ENCODE results near the gene KRT79. TPM values are rescaled to one million over a fixed set of nuclear protein-coding genes. Genes with fewer than 3 reads are reported as not detected.
"Not testable (repeated sequence)": the region's sequence is repeated elsewhere in the genome, so short reads cannot be mapped to it uniquely, and the experiment has no call there.

Gene KRT79
- total RNA-seq: not detected
- long read RNA-seq, donor 1: 0 reads
- long read RNA-seq, donor 2: 0 reads

- no peak for ATAC-seq
- Histone ChIP-seq H3K4me1 (ENCODE audit: low read depth) (no peaks in the 10 kb centered on the region), H3K36me3 (ENCODE audit: low read depth) (no peaks in the 10 kb centered on the region), H3K4me3 (no peak within 1 kb of the TSS), H3K9me3 (no peaks in the 10 kb centered on the region)
- intact Hi-C loops (cut with DNase I, micrococcal nuclease): no loop called here
- DNase-seq: no peak
- TF ChIP-seq, protein P1, sequence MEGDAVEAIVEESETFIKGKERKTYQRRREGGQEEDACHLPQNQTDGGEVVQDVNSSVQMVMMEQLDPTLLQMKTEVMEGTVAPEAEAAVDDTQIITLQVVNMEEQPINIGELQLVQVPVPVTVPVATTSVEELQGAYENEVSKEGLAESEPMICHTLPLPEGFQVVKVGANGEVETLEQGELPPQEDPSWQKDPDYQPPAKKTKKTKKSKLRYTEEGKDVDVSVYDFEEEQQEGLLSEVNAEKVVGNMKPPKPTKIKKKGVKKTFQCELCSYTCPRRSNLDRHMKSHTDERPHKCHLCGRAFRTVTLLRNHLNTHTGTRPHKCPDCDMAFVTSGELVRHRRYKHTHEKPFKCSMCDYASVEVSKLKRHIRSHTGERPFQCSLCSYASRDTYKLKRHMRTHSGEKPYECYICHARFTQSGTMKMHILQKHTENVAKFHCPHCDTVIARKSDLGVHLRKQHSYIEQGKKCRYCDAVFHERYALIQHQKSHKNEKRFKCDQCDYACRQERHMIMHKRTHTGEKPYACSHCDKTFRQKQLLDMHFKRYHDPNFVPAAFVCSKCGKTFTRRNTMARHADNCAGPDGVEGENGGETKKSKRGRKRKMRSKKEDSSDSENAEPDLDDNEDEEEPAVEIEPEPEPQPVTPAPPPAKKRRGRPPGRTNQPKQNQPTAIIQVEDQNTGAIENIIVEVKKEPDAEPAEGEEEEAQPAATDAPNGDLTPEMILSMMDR (IDR thresholded peaks at IDR 0.05): no peak
Observed at GRCh38 chr12:52833922-52834726, at the start of gene KRT79. Gene KRT79, minus strand, starts transcription at chr12:52834311. Its CDS starts 51 bp downstream, at chr12:52834260.

- not testable (repeated sequence) for DNase-seq; H3K9me3 ChIP-seq; H3K36me3 ChIP-seq (ENCODE audit: low read depth); ATAC-seq; H3K4me3 ChIP-seq
- H3K4me1 ChIP-seq (ENCODE audit: low read depth): peaks cover 17% of the 10 kb centered on the region
- intact Hi-C loops (cut with DNase I, micrococcal nuclease): loop anchor here in 1 of 2 donors (5.0 kb wide), 1 partner anchor 298 kb away; no protein-coding TSS in a partner anchor
Observed at GRCh38 chr12:52880499-52880898, 46.4 kb upstream of the KRT79 start.

DNA sequence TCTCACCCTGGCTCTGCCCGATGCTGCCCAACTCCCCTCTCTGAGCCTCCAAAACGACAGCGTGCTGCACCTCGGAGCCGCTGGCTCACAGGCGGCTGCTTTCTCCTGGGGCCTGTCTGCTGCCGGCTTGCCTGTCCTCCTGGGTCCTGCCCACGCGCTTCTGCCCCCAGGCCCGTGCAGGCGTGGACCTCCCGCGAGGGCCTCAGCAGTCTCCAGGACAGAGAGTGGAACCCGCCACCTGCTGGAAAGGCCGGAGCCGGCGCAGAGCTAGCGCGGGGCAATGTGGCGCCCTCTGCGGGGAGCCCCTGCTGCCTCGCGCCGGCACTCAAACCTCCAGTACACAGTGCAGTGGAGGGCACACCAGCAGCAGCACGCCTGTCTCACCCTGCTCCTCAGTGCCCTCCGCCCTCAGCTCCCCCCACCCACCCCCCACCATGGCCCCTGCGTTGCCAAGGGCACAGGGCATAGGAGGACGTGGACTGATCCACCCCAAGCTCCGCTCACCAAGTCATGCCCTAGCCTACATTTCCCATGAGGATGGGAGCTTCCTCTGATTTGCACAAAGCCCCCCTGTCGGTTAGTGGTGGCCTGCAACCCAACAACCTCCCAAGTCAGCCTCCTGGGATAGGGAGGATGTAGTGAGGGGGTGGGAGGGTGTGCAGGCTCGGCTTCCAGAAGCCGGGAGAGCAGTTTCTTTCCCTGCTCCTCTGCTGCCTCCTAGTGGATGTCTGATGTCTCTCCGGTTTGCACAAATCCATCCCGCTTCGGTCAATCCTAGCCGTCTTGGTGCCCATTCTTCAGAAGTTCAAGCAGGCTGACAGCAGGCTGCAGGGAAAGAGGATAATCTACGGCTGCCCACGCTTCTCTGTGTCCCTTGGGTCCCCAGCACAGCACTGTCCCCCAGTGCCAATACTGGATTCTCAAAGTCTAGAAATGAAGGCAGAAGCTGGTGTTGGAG is 45.6 kb upstream of the KRT79 start:
- intact Hi-C loops (cut with DNase I, micrococcal nuclease): loop anchor here (5.0 to 10.0 kb wide), 3 partner anchors 297 to 725 kb away; partner anchors contain the start of gene KRT85 (in 1 of the 2)
- peaks cover 24% of the 10 kb centered on the region for H3K4me1 ChIP-seq (ENCODE audit: low read depth)
- H3K9me3 ChIP-seq: no peaks in the 10 kb centered on the region
- peak; percentile 84 to 90 (median 88) for DNase-seq
- ATAC-seq: peak; percentile 88
- TF ChIP-seq, protein P1 (IDR thresholded peaks at IDR 0.05): peak; percentile 82
- no peak overlapping the region for H3K4me3 ChIP-seq
- no peaks in the 10 kb centered on the region for H3K36me3 ChIP-seq (ENCODE audit: low read depth)

DNA sequence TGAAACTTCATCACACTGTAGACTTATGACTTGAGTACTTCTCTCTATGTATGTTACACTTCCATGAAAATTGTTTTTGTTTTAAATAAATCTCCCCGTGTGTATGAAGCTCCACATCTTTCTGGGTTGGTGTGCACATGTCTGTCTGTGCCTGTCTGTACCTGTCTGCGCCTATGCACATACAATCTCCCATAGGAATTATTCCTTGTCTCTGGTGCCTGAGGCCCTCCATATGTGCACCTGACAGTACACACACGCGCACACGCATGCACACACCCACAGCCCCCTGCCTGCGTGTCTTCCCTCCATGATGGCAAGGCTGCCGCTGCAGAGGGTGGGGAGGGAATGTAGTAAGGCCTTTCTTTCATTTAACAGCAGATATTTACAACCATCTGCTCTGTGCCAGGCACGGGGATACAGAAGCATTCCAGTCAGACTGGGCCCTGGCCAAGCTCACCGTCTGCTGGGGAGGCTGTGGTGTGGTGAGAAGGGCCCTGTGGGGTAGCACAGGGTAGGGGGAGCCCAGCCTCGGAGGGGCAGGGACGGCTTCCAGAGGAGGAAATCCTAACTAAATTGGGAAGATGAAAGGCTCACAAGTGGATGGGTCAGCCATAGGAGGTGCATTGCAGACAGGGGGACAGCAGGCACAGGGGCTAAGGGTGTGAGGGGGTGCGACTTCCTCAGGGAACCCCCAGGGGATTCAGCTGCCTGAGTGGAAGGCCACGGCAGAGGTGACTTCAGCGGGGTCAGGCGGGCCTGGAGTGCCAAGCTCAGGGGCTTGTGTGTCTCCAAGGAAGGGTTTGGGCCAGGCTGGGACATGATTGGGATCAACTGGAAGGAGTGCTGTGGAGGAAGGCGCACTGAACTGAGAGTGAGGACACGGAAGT is 44.6 kb upstream of the KRT79 start:
- peaks cover 28% of the 10 kb centered on the region for H3K4me1 ChIP-seq (ENCODE audit: low read depth)
- TF ChIP-seq, protein P1 (IDR thresholded peaks at IDR 0.05): no peak
- H3K4me3 ChIP-seq: no peak overlapping the region
- DNase-seq (no peak), ATAC-seq (no peak)
- intact Hi-C loops (cut with DNase I, micrococcal nuclease): loop anchor here (5.0 to 10.0 kb wide), 3 partner anchors 296 to 724 kb away; partner anchors contain the start of gene KRT85 (in 1 of the 2)
- H3K36me3 ChIP-seq (ENCODE audit: low read depth): no peaks in the 10 kb centered on the region
- H3K9me3 ChIP-seq: no peaks in the 10 kb centered on the region

DNA sequence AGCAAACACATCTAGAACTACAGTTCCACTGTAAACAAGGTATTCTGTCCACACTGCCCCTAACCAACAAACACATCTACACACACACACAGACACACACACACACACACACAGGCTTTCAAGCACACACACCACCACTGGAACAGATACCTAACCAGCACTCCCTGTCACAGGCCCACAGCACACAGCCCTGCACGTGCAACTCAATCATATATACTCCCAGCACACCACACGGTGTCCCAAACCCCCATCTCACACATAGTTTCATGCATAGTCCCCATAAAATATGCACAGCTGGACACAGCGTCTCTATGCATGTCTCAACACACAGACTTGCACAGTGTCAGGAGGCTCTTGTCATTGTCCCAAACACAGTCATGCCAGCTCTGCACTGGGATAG is 43.1 kb upstream of the KRT79 start:
- no peaks in the 10 kb centered on the region for H3K9me3 ChIP-seq
- TF ChIP-seq, protein P1 (IDR thresholded peaks at IDR 0.05): no peak
- intact Hi-C loops (cut with DNase I, micrococcal nuclease): loop anchor here (5.0 to 10.0 kb wide), 3 partner anchors 295 to 722 kb away; partner anchors contain the start of gene KRT85 (in 1 of the 2)
- H3K4me3 ChIP-seq: no peak overlapping the region
- DNase-seq: no peak
- H3K4me1 ChIP-seq (ENCODE audit: low read depth): peaks cover 34% of the 10 kb centered on the region
- no peaks in the 10 kb centered on the region for H3K36me3 ChIP-seq (ENCODE audit: low read depth)
- ATAC-seq: no peak

All from mucosa of descending colon (tissue), 3 donors.